Endodermal cell (in vitro differentiated cells): ENCODE results near the gene ATP6V1A. TPM values are rescaled to one million over a fixed set of nuclear protein-coding genes. Genes with fewer than 3 reads are reported as not detected.
A peak's percentile ranks its signal among the peaks of the same experiment; 100 is the strongest.

Source experiments
- DNase-seq: peaks from one replicate; pipeline ENCODE4 v3.0.0-alpha.2; 2017
- H3K27ac ChIP-seq: 2 replicates; pipeline ENCODE4 v1.5.1; 2013; ENCODE audit warnings: mild to moderate bottlenecking, low read depth, low read length, moderate library complexity
- H3K27me3 ChIP-seq: 2 replicates; pipeline ENCODE4 v1.6.1; 2013; ENCODE audit warnings: mild to moderate bottlenecking, low read length, moderate library complexity; ENCODE audit not compliant: insufficient read depth, control insufficient read depth, poor library complexity, severe bottlenecking
- H3K36me3 ChIP-seq: 2 replicates; pipeline ENCODE4 v1.7.0; 2013; ENCODE audit warnings: mild to moderate bottlenecking, low read length, moderate library complexity; ENCODE audit not compliant: control insufficient read depth, insufficient read depth
- H3K4me1 ChIP-seq: one replicate; pipeline ENCODE4 v1.7.0; 2013; ENCODE audit warnings: low read length; ENCODE audit not compliant: control insufficient read depth, insufficient read depth
- H3K4me3 ChIP-seq: 2 replicates; pipeline ENCODE4 v1.5.1; 2013; ENCODE audit warnings: mild to moderate bottlenecking, low read length, moderate library complexity
- H3K9ac ChIP-seq: 2 replicates; pipeline ENCODE4 v1.6.1; 2013; ENCODE audit warnings: mild to moderate bottlenecking, low read length, moderate library complexity; ENCODE audit not compliant: poor library complexity, severe bottlenecking; ENCODE audit errors: extremely low read depth
- H3K9me3 ChIP-seq: 2 replicates; pipeline ENCODE4 v1.6.1; 2013; ENCODE audit warnings: mild to moderate bottlenecking, low read length, moderate library complexity; ENCODE audit not compliant: control insufficient read depth
- H3K27ac Mint-ChIP-seq: 2 replicates; pipeline ENCODE4 v1.8.0; 2020; ENCODE audit warnings: mixed read lengths
- H3K27me3 Mint-ChIP-seq: 2 replicates; pipeline ENCODE4 v1.8.0; 2021; ENCODE audit warnings: mild to moderate bottlenecking, mixed read lengths; ENCODE audit not compliant: insufficient read depth
- H3K36me3 Mint-ChIP-seq: 2 replicates; pipeline ENCODE4 v1.8.0; 2020; ENCODE audit warnings: low read depth, mixed read lengths
- H3K4me1 Mint-ChIP-seq: 2 replicates; pipeline ENCODE4 v1.8.0; 2020; ENCODE audit warnings: mixed read lengths
- H3K4me3 Mint-ChIP-seq: 2 replicates; pipeline ENCODE4 v1.8.0; 2020; ENCODE audit warnings: mild to moderate bottlenecking, moderate library complexity, mixed read lengths
- H3K9me3 Mint-ChIP-seq: 2 replicates; pipeline ENCODE4 v1.8.0; 2020; ENCODE audit warnings: mild to moderate bottlenecking, mixed read lengths
- WGBS, 2 experiments: methylation state at CpG; one replicate each; pipeline versions ENCODE4 v1.1.5 to v1.1.7; 2013; ENCODE audit warnings: missing lambda C conversion rate in 2 of 2, mixed read lengths in 1 of 2; ENCODE audit not compliant: insufficient coverage in 1 of 2, insufficient read length in 1 of 2; 5-methylcytosine and 5-hydroxymethylcytosine counted together
- total RNA-seq, 2 donors: library from RNA; stranded (reverse); fragmentation: NEBNext Ultra II Directional in 1 of 2; extraction: Animal tissue kit (Norgen Biotek cat#: 25700) in 1 of 2; gene quantifications; 2 replicates in 1 of 2; 3 replicates in 1 of 2; pipeline ENCODE4 v1.2.1, GENCODE V29; 2021
- TF ChIP-seq, protein P1 (sequence below): fragments of 200-600 bp; sonication (generic); conservative IDR thresholded peaks from 2 replicates; pipeline ENCODE4 v1.5.0; 2021; ENCODE audit warnings: antibody characterized with exemption, mild to moderate bottlenecking

Gene ATP6V1A
- total RNA-seq, 2 donors from 2014 or later, result 58.4 to 63.4 TPM

DNA sequence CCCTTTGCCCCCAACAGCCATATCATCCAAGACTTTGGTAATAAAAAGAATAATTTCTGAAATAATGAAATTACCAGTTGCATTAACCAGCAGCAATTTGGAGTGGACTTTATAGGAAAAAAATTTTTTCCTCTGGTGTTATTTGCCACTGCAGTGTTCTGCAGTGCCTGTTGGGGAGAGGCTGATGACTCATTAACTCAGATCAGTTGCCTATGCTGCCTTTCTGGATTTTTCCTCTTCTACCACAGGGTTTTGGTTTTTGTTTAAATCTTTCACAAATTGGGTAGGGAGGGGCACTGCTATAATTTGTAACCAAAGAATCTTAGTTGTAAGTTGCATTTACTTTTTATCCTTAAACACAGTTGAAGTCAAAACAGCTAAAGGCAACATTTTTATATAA lies 22.7 kb downstream of the ATP6V1A start:
- H3K4me3 Mint-ChIP-seq, result no peak overlapping the region
- Histone ChIP-seq H3K27ac (no peak overlapping the region), H3K36me3 (no peaks in the 10 kb centered on the region), H3K27me3 (no peaks in the 10 kb centered on the region), H3K4me1 (no peaks in the 10 kb centered on the region), H3K4me3 (no peak overlapping the region), H3K9ac (no peak overlapping the region), H3K9me3 (no peaks in the 10 kb centered on the region)
- DNase-seq, result no peak
- H3K4me1 Mint-ChIP-seq, result no peaks in the 10 kb centered on the region
- no peaks in the 10 kb centered on the region for H3K27me3 Mint-ChIP-seq
- H3K36me3 Mint-ChIP-seq, result no peaks in the 10 kb centered on the region
- no peaks in the 10 kb centered on the region for H3K9me3 Mint-ChIP-seq
- TF ChIP-seq, protein P1, sequence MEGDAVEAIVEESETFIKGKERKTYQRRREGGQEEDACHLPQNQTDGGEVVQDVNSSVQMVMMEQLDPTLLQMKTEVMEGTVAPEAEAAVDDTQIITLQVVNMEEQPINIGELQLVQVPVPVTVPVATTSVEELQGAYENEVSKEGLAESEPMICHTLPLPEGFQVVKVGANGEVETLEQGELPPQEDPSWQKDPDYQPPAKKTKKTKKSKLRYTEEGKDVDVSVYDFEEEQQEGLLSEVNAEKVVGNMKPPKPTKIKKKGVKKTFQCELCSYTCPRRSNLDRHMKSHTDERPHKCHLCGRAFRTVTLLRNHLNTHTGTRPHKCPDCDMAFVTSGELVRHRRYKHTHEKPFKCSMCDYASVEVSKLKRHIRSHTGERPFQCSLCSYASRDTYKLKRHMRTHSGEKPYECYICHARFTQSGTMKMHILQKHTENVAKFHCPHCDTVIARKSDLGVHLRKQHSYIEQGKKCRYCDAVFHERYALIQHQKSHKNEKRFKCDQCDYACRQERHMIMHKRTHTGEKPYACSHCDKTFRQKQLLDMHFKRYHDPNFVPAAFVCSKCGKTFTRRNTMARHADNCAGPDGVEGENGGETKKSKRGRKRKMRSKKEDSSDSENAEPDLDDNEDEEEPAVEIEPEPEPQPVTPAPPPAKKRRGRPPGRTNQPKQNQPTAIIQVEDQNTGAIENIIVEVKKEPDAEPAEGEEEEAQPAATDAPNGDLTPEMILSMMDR, result no peak
- no peak overlapping the region for H3K27ac Mint-ChIP-seq

DNA sequence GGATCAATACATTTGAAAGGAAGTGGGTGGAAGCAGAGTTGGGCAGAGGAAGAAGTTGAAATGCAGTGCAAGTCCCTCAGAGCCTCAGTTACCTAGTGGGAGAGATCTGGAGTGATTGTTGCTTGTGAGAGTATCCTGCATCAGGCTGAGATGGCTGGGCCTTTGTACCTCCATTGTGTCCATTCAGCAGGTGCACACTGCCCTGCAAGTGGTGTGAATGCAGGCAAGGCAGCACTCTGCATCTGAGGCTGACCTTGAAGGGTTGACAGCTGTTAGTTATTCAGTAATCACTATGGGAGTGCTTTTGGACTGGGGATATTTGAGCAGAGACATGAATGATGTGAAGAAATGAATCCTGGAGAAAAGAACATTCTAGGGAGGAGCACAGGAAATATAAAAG lies 25.2 kb downstream of the ATP6V1A start:
- Mint-ChIP-seq H3K36me3 (no peaks in the 10 kb centered on the region), H3K27me3 (no peaks in the 10 kb centered on the region), H3K27ac (no peak overlapping the region), H3K9me3 (no peaks in the 10 kb centered on the region), H3K4me3 (no peak overlapping the region), H3K4me1 (no peaks in the 10 kb centered on the region)
- Histone ChIP-seq H3K27ac (peak overlapping the region; percentile 16), H3K4me1 (no peaks in the 10 kb centered on the region), H3K27me3 (no peaks in the 10 kb centered on the region), H3K4me3 (no peak overlapping the region), H3K36me3 (no peaks in the 10 kb centered on the region), H3K9ac (no peak overlapping the region), H3K9me3 (no peaks in the 10 kb centered on the region)
- TF ChIP-seq, protein P1, result no peak
- no peak for DNase-seq

DNA sequence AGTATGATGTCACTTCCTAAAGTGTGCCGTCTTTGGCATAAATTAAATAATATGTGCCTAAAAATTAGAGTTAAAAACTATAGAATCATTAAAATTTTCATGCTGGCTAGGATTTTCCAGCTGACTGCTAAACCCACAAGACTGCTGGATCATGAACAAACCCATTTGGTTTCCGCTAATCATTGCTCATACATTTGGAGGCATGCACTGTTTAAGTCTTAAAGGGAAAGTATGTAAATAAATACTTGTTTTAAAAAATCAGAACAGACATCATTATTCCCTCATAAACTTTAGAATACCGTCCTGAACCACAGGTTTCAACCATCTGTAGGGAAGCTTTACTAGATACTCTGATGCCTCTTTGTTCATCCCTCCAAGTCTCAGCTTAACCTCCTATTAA lies 26.5 kb downstream of the ATP6V1A start:
- no peak for DNase-seq
- Mint-ChIP-seq H3K9me3 (no peaks in the 10 kb centered on the region), H3K36me3 (no peaks in the 10 kb centered on the region), H3K27ac (no peak overlapping the region), H3K27me3 (no peaks in the 10 kb centered on the region), H3K4me3 (no peak overlapping the region), H3K4me1 (no peaks in the 10 kb centered on the region)
- WGBS, 2 experiments, result 90 to 100% methylated on average over 2 to 3 of the region's 3 CpGs
- Histone ChIP-seq H3K27ac (no peak overlapping the region), H3K36me3 (no peaks in the 10 kb centered on the region), H3K27me3 (no peaks in the 10 kb centered on the region), H3K9ac (no peak overlapping the region), H3K9me3 (no peaks in the 10 kb centered on the region), H3K4me1 (no peaks in the 10 kb centered on the region), H3K4me3 (no peak overlapping the region)
- TF ChIP-seq, protein P1, result no peak
